WI38 (cell line): ENCODE measurements around the gene ZBTB48.

Source experiments
- H3K4me3 ChIP-seq: 2 replicates; pipeline ENCODE4 v1.5.1; 2011; ENCODE audit warnings: low read depth, mild to moderate bottlenecking, control low read depth, low read length
- CTCF ChIP-seq: IDR thresholded peaks from 2 replicates; pipeline ENCODE4 v1.5.1; 2012; ENCODE audit warnings: low read depth, mild to moderate bottlenecking, control low read depth, low read length

Gene ZBTB48

GRCh38 chr1:6592865-6593593 is 13.2 kb downstream of the ZBTB48 start:
- H3K4me3 ChIP-seq = no peak overlapping the region
- TF ChIP-seq CTCF = no peak

- H3K4me3 ChIP-seq = no peak overlapping the region
- no peak for TF ChIP-seq CTCF
Measured at GRCh38 chr1:6593810-6594209, 14.0 kb downstream of the ZBTB48 start.

- no peak overlapping the region for H3K4me3 ChIP-seq
- TF ChIP-seq CTCF = no peak
Measured at GRCh38 chr1:6594977-6595740, 15.4 kb downstream of the ZBTB48 start.

GRCh38 chr1:6596351-6596750 is 16.6 kb downstream of the ZBTB48 start:
- no peak overlapping the region for H3K4me3 ChIP-seq
- TF ChIP-seq CTCF = no peak

GRCh38 chr1:6596886-6597776 is 17.3 kb downstream of the ZBTB48 start:
- no peak for TF ChIP-seq CTCF
- H3K4me3 ChIP-seq = no peak overlapping the region

GRCh38 chr1:6597777-6598131 is 18.0 kb downstream of the ZBTB48 start:
- no peak overlapping the region for H3K4me3 ChIP-seq
- no peak for TF ChIP-seq CTCF
